ENCODE data around the gene MYL5. TPM values are rescaled to one million over a fixed set of nuclear protein-coding genes. Genes with fewer than 3 reads are reported as not detected.

Gene MYL5
- total RNA-seq, 1 experiment from 2014 or later, result 17.1 TPM

DNA sequence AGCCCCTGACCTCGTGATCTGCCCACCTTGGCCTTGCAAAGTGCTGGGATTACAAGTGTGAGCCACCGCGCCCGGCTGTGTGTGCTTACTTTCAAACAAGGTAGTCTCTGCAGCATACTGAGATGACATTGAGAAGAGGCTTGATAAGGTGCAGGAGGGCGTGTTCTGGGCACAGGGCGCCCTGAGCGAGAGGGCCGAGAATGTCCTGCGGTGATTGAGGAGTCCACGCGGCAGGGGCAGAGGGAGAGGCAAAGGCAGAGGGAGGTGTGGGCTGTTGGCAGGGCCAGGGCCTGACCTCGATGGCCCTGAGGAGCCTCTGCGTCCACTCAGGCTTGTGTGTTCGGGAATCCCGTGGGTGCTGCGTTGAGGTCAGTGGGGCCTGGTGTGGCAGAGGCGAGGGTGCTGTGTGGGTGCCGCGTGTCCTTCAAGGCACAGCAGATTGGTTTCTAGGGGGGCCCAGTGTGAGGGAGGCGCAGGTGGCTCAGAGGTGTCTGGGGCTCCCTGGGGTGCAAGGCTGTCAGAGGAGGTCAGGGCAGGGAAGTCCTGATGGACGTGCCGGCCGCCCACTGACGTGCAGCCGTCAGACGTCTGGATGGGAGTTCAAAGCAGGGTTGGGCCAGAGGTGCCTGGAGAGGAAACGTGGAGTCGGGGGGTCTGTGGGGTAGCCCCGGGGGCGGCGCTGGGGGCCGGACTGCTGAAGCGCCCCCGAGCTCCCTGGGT, 43.4 kb downstream of the MYL5 start:
- ChIA-PET CTCF (no interaction called here), POLR2A (interaction anchor here (0.6 kb wide), 1 partner anchor 47 kb away, joined by 6 read pairs; no protein-coding TSS in a partner anchor)
- TF ChIP-seq, protein P1, sequence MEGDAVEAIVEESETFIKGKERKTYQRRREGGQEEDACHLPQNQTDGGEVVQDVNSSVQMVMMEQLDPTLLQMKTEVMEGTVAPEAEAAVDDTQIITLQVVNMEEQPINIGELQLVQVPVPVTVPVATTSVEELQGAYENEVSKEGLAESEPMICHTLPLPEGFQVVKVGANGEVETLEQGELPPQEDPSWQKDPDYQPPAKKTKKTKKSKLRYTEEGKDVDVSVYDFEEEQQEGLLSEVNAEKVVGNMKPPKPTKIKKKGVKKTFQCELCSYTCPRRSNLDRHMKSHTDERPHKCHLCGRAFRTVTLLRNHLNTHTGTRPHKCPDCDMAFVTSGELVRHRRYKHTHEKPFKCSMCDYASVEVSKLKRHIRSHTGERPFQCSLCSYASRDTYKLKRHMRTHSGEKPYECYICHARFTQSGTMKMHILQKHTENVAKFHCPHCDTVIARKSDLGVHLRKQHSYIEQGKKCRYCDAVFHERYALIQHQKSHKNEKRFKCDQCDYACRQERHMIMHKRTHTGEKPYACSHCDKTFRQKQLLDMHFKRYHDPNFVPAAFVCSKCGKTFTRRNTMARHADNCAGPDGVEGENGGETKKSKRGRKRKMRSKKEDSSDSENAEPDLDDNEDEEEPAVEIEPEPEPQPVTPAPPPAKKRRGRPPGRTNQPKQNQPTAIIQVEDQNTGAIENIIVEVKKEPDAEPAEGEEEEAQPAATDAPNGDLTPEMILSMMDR (IDR thresholded peaks at IDR 0.05; ENCODE audit: insufficient read depth in 1 of 2, low read depth in 1 of 2, low read length in 1 of 2, severe bottlenecking in 1 of 2, unreplicated experiment in 1 of 2), result no peak
- no TSS peak for BruUV-seq (replicated peaks)
- no peak for DNase-seq
- H3K27ac Mint-ChIP-seq (ENCODE audit: unreplicated experiment), result no peak overlapping the region
- peaks cover 41% of the 10 kb centered on the region for H3K36me3 Mint-ChIP-seq (ENCODE audit: insufficient read depth, unreplicated experiment)
- Histone ChIP-seq H3K36me3 (ENCODE audit: control insufficient read depth, insufficient read depth, low read length) (peaks cover 3% of the 10 kb centered on the region; the same call in 1 of the 2 replicates), H3K9me3 (no peaks in the 10 kb centered on the region), H3K4me3 (ENCODE audit: low read depth, low read length) (no peak overlapping the region), H3K27me3 (replicated peaks; ENCODE audit: control insufficient read depth, insufficient read depth, low read length) (no peaks in the 10 kb centered on the region), H3K4me1 (no peaks in the 10 kb centered on the region)
- no peaks in the 10 kb centered on the region for H3K9me3 Mint-ChIP-seq (ENCODE audit: unreplicated experiment)
- no peaks in the 10 kb centered on the region for H3K4me1 Mint-ChIP-seq (ENCODE audit: low read depth, unreplicated experiment)
- H3K4me3 Mint-ChIP-seq (ENCODE audit: unreplicated experiment), result no peak overlapping the region
- intact Hi-C loops (cut with micrococcal nuclease; ENCODE audit: unreplicated experiment), result no loop called here
- no peaks in the 10 kb centered on the region for H3K27me3 Mint-ChIP-seq (ENCODE audit: insufficient read depth, unreplicated experiment)

DNA sequence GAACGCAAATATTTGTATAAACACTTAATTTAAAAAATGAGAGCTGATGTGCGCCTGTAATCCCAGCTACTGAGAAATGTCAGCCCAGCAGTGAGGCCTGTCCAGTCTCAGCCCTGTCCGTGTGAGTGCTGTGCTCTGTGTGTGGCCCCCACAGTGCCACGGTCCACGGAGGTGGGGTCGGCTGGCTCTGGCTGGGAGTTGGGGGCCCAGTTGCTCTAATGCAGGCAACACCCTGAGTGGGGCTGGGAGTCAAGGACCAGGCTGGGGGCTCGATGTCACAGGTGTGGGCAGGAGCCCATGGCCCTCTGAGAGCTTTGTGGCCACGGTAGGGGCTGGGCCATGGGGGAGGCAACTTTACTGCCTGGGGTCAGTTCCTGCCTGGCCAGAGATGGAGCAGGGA, 44.1 kb downstream of the MYL5 start:
- TF ChIP-seq, protein P1 (IDR thresholded peaks at IDR 0.05; ENCODE audit: insufficient read depth in 1 of 2, low read depth in 1 of 2, low read length in 1 of 2, severe bottlenecking in 1 of 2, unreplicated experiment in 1 of 2), result no peak
- Mint-ChIP-seq H3K27me3 (ENCODE audit: insufficient read depth, unreplicated experiment) (no peaks in the 10 kb centered on the region), H3K9me3 (ENCODE audit: unreplicated experiment) (no peaks in the 10 kb centered on the region), H3K36me3 (ENCODE audit: insufficient read depth, unreplicated experiment) (peaks cover 47% of the 10 kb centered on the region), H3K4me1 (ENCODE audit: low read depth, unreplicated experiment) (no peaks in the 10 kb centered on the region), H3K4me3 (ENCODE audit: unreplicated experiment) (no peak overlapping the region), H3K27ac (ENCODE audit: unreplicated experiment) (no peak overlapping the region)
- Histone ChIP-seq H3K27me3 (replicated peaks; ENCODE audit: control insufficient read depth, insufficient read depth, low read length) (no peaks in the 10 kb centered on the region), H3K4me3 (ENCODE audit: low read depth, low read length) (no peak overlapping the region), H3K36me3 (ENCODE audit: control insufficient read depth, insufficient read depth, low read length) (peaks cover 3% of the 10 kb centered on the region; the same call in 1 of the 2 replicates), H3K4me1 (no peaks in the 10 kb centered on the region), H3K9me3 (no peaks in the 10 kb centered on the region)
- ChIA-PET POLR2A (no interaction called here), CTCF (no interaction called here)
- no peak for DNase-seq
- intact Hi-C loops (cut with micrococcal nuclease; ENCODE audit: unreplicated experiment), result no loop called here
- no TSS peak for BruUV-seq (replicated peaks)

DNA sequence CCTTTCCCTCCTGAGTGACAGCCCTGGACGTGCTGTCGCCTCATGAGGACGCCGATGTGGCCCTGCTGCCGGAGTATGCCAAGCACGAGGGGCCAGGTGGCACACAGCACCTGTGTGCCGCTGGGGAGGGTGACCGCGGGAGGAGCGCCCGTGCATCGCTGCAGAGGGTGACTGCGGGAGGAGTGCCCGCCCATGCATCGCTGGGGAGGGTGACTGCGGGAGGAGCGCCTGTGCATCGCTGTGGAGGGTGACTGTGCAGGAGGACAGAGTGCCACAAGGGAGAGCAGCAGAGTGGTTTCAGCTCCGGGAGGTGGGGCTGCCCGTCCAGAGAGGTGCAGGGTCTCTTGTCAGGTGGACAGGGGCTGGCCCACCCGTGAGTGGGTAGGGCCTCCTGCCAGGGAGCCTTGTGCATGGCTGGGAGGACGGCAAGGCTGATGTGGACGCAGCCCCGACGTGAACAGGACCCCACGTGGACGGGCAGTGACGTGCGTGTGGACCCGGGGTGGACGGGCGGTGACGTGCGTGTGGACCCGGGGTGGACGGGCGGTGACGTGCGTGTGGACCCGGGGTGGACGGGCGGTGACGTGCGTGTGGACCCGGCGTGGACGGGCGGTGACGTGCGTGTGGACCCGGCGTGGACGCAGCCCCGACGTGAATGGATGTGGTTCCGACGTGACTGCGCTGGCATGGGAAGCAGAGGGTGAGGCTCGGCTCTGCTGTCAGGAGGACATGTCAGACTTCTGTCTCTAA, 45.9 kb downstream of the MYL5 start:
- Histone ChIP-seq H3K36me3 (ENCODE audit: control insufficient read depth, insufficient read depth, low read length) (0 out of 2 replicates have a peak, but pooled peaks cover 3% of the 10 kb centered on the region), H3K4me1 (no peaks in the 10 kb centered on the region), H3K27me3 (replicated peaks; ENCODE audit: control insufficient read depth, insufficient read depth, low read length) (no peaks in the 10 kb centered on the region), H3K4me3 (ENCODE audit: low read depth, low read length) (no peak overlapping the region), H3K9me3 (no peaks in the 10 kb centered on the region)
- H3K27me3 Mint-ChIP-seq (ENCODE audit: insufficient read depth, unreplicated experiment), result no peaks in the 10 kb centered on the region
- DNase-seq, result no peak
- no peaks in the 10 kb centered on the region for H3K9me3 Mint-ChIP-seq (ENCODE audit: unreplicated experiment)
- no peak overlapping the region for H3K27ac Mint-ChIP-seq (ENCODE audit: unreplicated experiment)
- no peak overlapping the region for H3K4me3 Mint-ChIP-seq (ENCODE audit: unreplicated experiment)
- no peaks in the 10 kb centered on the region for H3K4me1 Mint-ChIP-seq (ENCODE audit: low read depth, unreplicated experiment)
- CTCF ChIA-PET, result no interaction called here
- H3K36me3 Mint-ChIP-seq (ENCODE audit: insufficient read depth, unreplicated experiment), result peaks cover 37% of the 10 kb centered on the region
- POLR2A ChIA-PET, result no interaction called here
- BruUV-seq (replicated peaks), result no TSS peak
- TF ChIP-seq, protein P1 (IDR thresholded peaks at IDR 0.05; ENCODE audit: insufficient read depth in 1 of 2, low read depth in 1 of 2, low read length in 1 of 2, severe bottlenecking in 1 of 2, unreplicated experiment in 1 of 2), result no peak
- intact Hi-C loops (cut with micrococcal nuclease; ENCODE audit: unreplicated experiment), result no loop called here

Data from Caco-2 (cell line).